Keratinocyte (primary cell): ENCODE data around the gene NDUFS6. TPM values are rescaled to one million over a fixed set of nuclear protein-coding genes. Genes with fewer than 3 reads are reported as not detected.

Source experiments
- DNase-seq: peaks from one replicate; pipeline ENCODE4 v3.0.0-alpha.2; 2011; ENCODE audit warnings: low read depth, missing footprints, low spot score
- FAIRE-seq: peaks from 2 replicates; lab custom pipeline; 2011; peaks lifted over from hg19 to GRCh38; lab: Jason Lieb, UNC
- H2AFZ ChIP-seq: 2 replicates; pipeline ENCODE4 v1.6.0; 2012; ENCODE audit warnings: low read length, control low read depth, inconsistent platforms; ENCODE audit not compliant: control insufficient read depth
- H3K27ac ChIP-seq: 2 replicates; pipeline ENCODE4 v1.5.1; 2011; ENCODE audit warnings: low read length; ENCODE audit not compliant: control insufficient read depth, insufficient read depth
- H3K27me3 ChIP-seq: 3 replicates; pipeline ENCODE4 v1.6.0; 2011; ENCODE audit warnings: low read length; ENCODE audit not compliant: control insufficient read depth, insufficient read depth; ENCODE audit errors: extremely low read depth
- H3K36me3 ChIP-seq, 2 experiments: 2 replicates in 1 of 2; 3 replicates in 1 of 2; pipeline ENCODE4 v1.5.1; 2011; ENCODE audit warnings: low read length in 2 of 2, mild to moderate bottlenecking in 1 of 2; ENCODE audit not compliant: control insufficient read depth in 2 of 2, insufficient read depth in 2 of 2; ENCODE audit errors: extremely low read depth in 1 of 2
- H3K4me1 ChIP-seq: 3 replicates; pipeline ENCODE4 v1.5.1; 2011; ENCODE audit warnings: low read length; ENCODE audit not compliant: control insufficient read depth, insufficient read depth; ENCODE audit errors: extremely low read depth
- H3K4me2 ChIP-seq: 3 replicates; pipeline ENCODE4 v1.6.0; 2011; ENCODE audit warnings: low read depth, low read length; ENCODE audit not compliant: control insufficient read depth, insufficient read depth; ENCODE audit errors: extremely low read depth
- H3K4me3 ChIP-seq, 3 experiments: fragments of 200-600 bp in 1 of 3; sonication (generic) in 1 of 3; 2 replicates in 2 of 3; 3 replicates in 1 of 3; pipeline ENCODE4 v1.5.1; 2011 to 2016; ENCODE audit warnings: low read length in 3 of 3, mild to moderate bottlenecking in 3 of 3, control low read depth in 2 of 3, inconsistent platforms in 1 of 3, low read depth in 1 of 3, mixed read lengths in 1 of 3, mixed run types in 1 of 3, moderate library complexity in 1 of 3; ENCODE audit not compliant: control insufficient read depth in 2 of 3, insufficient read depth in 2 of 3; ENCODE audit errors: extremely low read depth in 1 of 3
- H3K79me2 ChIP-seq: 2 replicates; pipeline ENCODE4 v1.6.0; 2012; ENCODE audit warnings: low read length; ENCODE audit not compliant: control insufficient read depth, insufficient read depth
- H3K9ac ChIP-seq: 3 replicates; pipeline ENCODE4 v1.6.0; 2011; ENCODE audit warnings: low read length; ENCODE audit not compliant: control insufficient read depth, insufficient read depth; ENCODE audit errors: extremely low read depth
- H3K9me1 ChIP-seq: 3 replicates; pipeline ENCODE4 v1.6.0; 2011; ENCODE audit warnings: low read length; ENCODE audit not compliant: control insufficient read depth, insufficient read depth; ENCODE audit errors: extremely low read depth
- H3K9me3 ChIP-seq: 2 replicates; pipeline ENCODE4 v1.5.1; 2012; ENCODE audit warnings: low read depth, low read length; ENCODE audit not compliant: control insufficient read depth
- H4K20me1 ChIP-seq: 3 replicates; pipeline ENCODE4 v1.6.0; 2011; ENCODE audit warnings: low read length; ENCODE audit not compliant: control insufficient read depth, insufficient read depth; ENCODE audit errors: extremely low read depth
- EZH2 ChIP-seq: IDR thresholded peaks from one replicate; pipeline ENCODE4 v1.6.1; 2012; ENCODE audit warnings: inconsistent platforms, mild to moderate bottlenecking, low read length, moderate library complexity
- dilution Hi-C: fragments of 300-500 bp; cut with MboI; formaldehyde crosslinking; loops from one replicate; pipeline ENCODE4 v1.7.0; 2020; ENCODE audit warnings: low sequenced_read_pairs; ENCODE audit not compliant: extremely low pct_ligation_motif_present
- polyA plus RNA-seq, 5 experiments: library from polyadenylated mRNA; depleted of rRNA in 3 of 5; stranded (reverse) in 3 of 5; stranded (forward) in 1 of 5; unstranded in 1 of 5; fragments of >200 nt; gene quantifications; 1 replicate in 1 of 5; 2 replicates in 3 of 5; 3 replicates in 1 of 5; pipeline versions ENCODE4 v1.2.1 to v1.2.3, GENCODE V29; 2011 to 2012; ENCODE audit warnings: missing spikeins in 2 of 5, low read depth in 1 of 5, low replicate concordance in 1 of 5
- TF ChIP-seq, protein P1 (sequence below), 3 experiments: IDR thresholded peaks in 1 of 3; conservative IDR thresholded peaks in 1 of 3; optimal IDR thresholded peaks in 1 of 3; 2 replicates in 2 of 3; 3 replicates in 1 of 3; pipeline versions ENCODE3 to v1.5.1; 2011; ENCODE audit warnings: low read length in 3 of 3, mild to moderate bottlenecking in 3 of 3, moderate library complexity in 2 of 3, control low read depth in 1 of 3, inconsistent platforms in 1 of 3; ENCODE audit not compliant: insufficient read depth in 2 of 3; ENCODE audit errors: extremely low read depth in 1 of 3

Gene NDUFS6
- polyA plus RNA-seq, 1 donor (not counting 4 experiments of a cell fraction or from before 2014, with no cell fraction given): 66.3 TPM

DNA sequence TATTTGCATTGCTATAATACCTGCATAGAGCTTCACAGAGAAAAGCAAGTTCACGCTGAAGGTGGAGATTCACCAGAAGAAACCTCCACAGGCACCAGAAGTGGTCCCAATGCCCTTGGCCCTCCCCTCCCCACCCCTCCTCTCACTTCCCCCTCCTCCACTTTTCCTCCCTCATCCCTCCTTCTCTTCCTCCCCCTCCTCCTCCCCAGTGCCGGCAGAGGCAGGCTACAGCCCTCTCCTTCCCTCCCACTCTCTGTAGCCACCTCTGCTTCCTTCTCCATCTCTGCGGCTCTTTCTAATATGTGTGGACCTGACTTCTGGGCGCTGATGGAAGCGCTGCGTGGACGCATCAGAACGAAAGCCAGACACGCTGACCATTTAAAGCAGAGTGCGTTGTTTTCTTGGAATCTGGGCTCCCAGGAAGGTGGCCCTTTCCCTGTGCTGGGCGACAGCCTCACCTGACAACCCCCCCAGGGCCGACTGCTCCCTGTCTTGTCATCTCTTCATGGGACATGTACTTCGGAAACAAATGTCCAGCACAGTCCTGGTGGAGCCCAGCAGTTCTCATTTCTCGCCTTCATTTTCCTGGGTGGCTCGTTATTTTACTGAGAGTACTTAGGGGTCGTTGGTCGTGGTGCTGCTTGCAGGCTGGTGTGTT lies 29.5 kb downstream of the NDUFS6 start:
- FAIRE-seq: no peak

DNA sequence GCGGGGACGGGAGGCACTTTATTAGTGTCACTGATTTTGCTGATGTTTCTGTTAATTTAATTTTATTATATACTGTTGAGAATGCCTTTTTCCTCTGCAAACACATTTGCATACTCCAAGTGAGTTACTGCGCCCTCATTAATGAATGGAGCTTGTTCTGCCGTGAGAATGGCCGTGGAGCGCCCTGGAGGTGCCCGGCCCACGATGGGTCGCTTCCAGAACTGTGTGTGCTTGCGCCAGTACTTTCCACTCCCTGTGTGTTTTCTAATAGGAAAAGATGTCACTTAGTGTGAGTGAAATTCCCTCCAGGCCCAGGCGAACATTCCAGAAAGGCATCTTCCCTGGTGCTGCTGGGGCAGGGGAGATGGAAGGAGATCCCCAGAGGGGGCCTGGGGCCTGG lies 30.1 kb downstream of the NDUFS6 start:
- FAIRE-seq (no peak), DNase-seq (no peak)
- H3K36me3 ChIP-seq: peaks cover 0 to 2% of the 10 kb centered on the region in 2 experiments
- no peak overlapping the region for H3K4me3 ChIP-seq
- no peak overlapping the region for H3K4me2 ChIP-seq
- TF ChIP-seq EZH2: no peak
- TF ChIP-seq, protein P1, sequence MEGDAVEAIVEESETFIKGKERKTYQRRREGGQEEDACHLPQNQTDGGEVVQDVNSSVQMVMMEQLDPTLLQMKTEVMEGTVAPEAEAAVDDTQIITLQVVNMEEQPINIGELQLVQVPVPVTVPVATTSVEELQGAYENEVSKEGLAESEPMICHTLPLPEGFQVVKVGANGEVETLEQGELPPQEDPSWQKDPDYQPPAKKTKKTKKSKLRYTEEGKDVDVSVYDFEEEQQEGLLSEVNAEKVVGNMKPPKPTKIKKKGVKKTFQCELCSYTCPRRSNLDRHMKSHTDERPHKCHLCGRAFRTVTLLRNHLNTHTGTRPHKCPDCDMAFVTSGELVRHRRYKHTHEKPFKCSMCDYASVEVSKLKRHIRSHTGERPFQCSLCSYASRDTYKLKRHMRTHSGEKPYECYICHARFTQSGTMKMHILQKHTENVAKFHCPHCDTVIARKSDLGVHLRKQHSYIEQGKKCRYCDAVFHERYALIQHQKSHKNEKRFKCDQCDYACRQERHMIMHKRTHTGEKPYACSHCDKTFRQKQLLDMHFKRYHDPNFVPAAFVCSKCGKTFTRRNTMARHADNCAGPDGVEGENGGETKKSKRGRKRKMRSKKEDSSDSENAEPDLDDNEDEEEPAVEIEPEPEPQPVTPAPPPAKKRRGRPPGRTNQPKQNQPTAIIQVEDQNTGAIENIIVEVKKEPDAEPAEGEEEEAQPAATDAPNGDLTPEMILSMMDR (optimal IDR thresholded peaks at IDR 0.05 in 1 of 3, IDR thresholded peaks at IDR 0.05 in 1 of 3, conservative IDR thresholded peaks at IDR 0.05 in 1 of 3; ENCODE audit: extremely low read depth in 1 of 3, insufficient read depth in 2 of 3, low read length in 3 of 3): no peak
- no peaks in the 10 kb centered on the region for H3K79me2 ChIP-seq
- H3K27ac ChIP-seq: no peak overlapping the region
- peaks cover 5% of the 10 kb centered on the region for H3K27me3 ChIP-seq
- H3K4me1 ChIP-seq: no peaks in the 10 kb centered on the region
- no peaks in the 10 kb centered on the region for H4K20me1 ChIP-seq
- H2AFZ ChIP-seq: no peak overlapping the region
- H3K9ac ChIP-seq: no peak overlapping the region
- dilution Hi-C loops: no loop called here
- H3K9me3 ChIP-seq: no peaks in the 10 kb centered on the region
- no peaks in the 10 kb centered on the region for H3K9me1 ChIP-seq

More for the DNA sequence above, 29.5 kb downstream of the NDUFS6 start:
- Histone ChIP-seq H3K27ac (no peak overlapping the region), H3K79me2 (no peaks in the 10 kb centered on the region), H2AFZ (no peak overlapping the region), H3K4me1 (no peaks in the 10 kb centered on the region), H3K4me3 (no peak overlapping the region), H3K9me1 (no peaks in the 10 kb centered on the region), H3K4me2 (no peak overlapping the region), H3K27me3 (peaks cover 5% of the 10 kb centered on the region), H3K36me3 (peaks cover 0 to 3% of the 10 kb centered on the region in 2 experiments), H3K9ac (no peak overlapping the region), H3K9me3 (no peaks in the 10 kb centered on the region), H4K20me1 (no peaks in the 10 kb centered on the region)
- dilution Hi-C loops: no loop called here
- no peak for DNase-seq
- TF ChIP-seq, protein P1 (optimal IDR thresholded peaks at IDR 0.05 in 1 of 3, IDR thresholded peaks at IDR 0.05 in 1 of 3, conservative IDR thresholded peaks at IDR 0.05 in 1 of 3; ENCODE audit: extremely low read depth in 1 of 3, insufficient read depth in 2 of 3, low read length in 3 of 3): no peak
- TF ChIP-seq EZH2: no peak
